ENCODE results near the gene FOXC1.

GRCh38 chr6:1644516-1645060 is 34.9 kb downstream of the FOXC1 start:
- no peak for TF ChIP-seq YY1 (IDR thresholded peaks at IDR 0.05; ENCODE audit: low read depth)
- no peak for TF ChIP-seq CTCF (IDR thresholded peaks at IDR 0.05)
- no peak for TF ChIP-seq ELF1 (IDR thresholded peaks at IDR 0.05)
- no peak for TF ChIP-seq RCOR1 (IDR thresholded peaks at IDR 0.05; ENCODE audit: low read length)
- TF ChIP-seq SIN3A (IDR thresholded peaks at IDR 0.05; ENCODE audit: borderline replicate concordance, low read depth, low read length) = no peak
- TF ChIP-seq REST (IDR thresholded peaks at IDR 0.05; ENCODE audit: low read depth, low read length) = no peak
- no peak for TF ChIP-seq JUND (IDR thresholded peaks at IDR 0.05)
- no peak for TF ChIP-seq EP300 (IDR thresholded peaks at IDR 0.05; ENCODE audit: borderline replicate concordance in 1 of 2, low read depth in 1 of 2, low read length in 1 of 2)
- no peak for TF ChIP-seq FOSL2 (IDR thresholded peaks at IDR 0.05; ENCODE audit: borderline replicate concordance, low read depth)

Measured in SK-N-SH (cell line).